ENCODE data around the gene RAB6B.

RAB6B gene

GRCh38 chr3:133776794-133777438 lies 118.8 kb downstream of the RAB6B start:
- H3K9ac ChIP-seq (ENCODE audit: low read length in 5 of 5), result no peak overlapping the region
- no peaks in the 10 kb centered on the region for H3K27me3 ChIP-seq (ENCODE audit: control insufficient read depth in 5 of 5, insufficient read depth in 4 of 5, low read length in 5 of 5)
- no peaks in the 10 kb centered on the region for H3K9me3 ChIP-seq (ENCODE audit: control insufficient read depth in 5 of 5, low read length in 5 of 5)
- H3K4me3 ChIP-seq (ENCODE audit: low read depth in 1 of 5, low read length in 5 of 5), result no peak overlapping the region
- no peaks in the 10 kb centered on the region for H3K4me1 ChIP-seq (ENCODE audit: control insufficient read depth in 5 of 5, insufficient read depth in 5 of 5, low read length in 5 of 5)
- no peak overlapping the region for H3K27ac ChIP-seq (ENCODE audit: low read depth, low read length)
- H3K36me3 ChIP-seq (ENCODE audit: control insufficient read depth in 5 of 5, insufficient read depth in 5 of 5, low read length in 5 of 5), result peaks cover 0 to 49% (median 10%) of the 10 kb centered on the region in 5 donors

DNA sequence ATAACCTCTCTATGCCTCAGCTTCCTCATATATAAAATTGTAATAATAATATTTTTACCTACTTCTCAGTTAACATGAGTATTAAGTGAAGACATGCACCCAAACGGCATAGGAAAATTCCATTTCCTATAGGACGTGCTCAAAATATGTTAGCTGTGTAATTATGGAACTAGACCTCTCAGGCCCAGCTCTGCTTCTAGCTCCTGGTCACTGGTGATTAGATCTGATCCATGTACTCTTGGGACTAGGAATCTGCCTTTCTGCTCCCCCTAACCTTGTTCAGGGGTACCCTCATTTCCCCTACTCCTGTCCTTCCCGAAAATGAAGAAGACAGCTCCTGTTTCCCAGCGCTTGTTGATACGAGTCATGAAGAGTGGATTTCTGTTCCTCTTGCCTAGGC lies 119.8 kb downstream of the RAB6B start:
- no peak overlapping the region for H3K4me3 ChIP-seq (ENCODE audit: low read depth in 1 of 5, low read length in 5 of 5)
- H3K4me1 ChIP-seq (ENCODE audit: control insufficient read depth in 5 of 5, insufficient read depth in 5 of 5, low read length in 5 of 5), result no peaks in the 10 kb centered on the region
- H3K9ac ChIP-seq (ENCODE audit: low read length in 5 of 5), result no peak overlapping the region
- no peak overlapping the region for H3K27ac ChIP-seq (ENCODE audit: low read depth, low read length)
- H3K27me3 ChIP-seq (ENCODE audit: control insufficient read depth in 5 of 5, insufficient read depth in 4 of 5, low read length in 5 of 5), result no peaks in the 10 kb centered on the region
- H3K36me3 ChIP-seq (ENCODE audit: control insufficient read depth in 5 of 5, insufficient read depth in 5 of 5, low read length in 5 of 5), result peaks cover 0 to 54% (median 13%) of the 10 kb centered on the region in 5 donors
- no peaks in the 10 kb centered on the region for H3K9me3 ChIP-seq (ENCODE audit: control insufficient read depth in 5 of 5, low read length in 5 of 5)

DNA sequence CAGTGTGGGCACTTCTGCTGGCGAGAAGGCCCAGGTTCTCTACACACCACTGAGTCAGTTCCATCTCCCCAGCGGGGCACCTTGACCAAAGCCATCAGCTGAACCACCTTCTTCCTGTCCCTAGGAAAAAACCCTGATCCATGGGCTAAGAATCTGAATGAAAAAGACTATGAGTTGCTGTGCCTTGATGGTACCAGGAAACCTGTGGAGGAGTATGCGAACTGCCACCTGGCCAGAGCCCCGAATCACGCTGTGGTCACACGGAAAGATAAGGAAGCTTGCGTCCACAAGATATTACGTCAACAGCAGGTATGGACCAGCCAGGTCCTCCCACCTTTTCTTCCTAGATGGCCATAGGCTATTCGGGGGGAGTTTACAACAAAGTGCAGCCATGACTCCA lies 120.4 kb downstream of the RAB6B start:
- Histone ChIP-seq H3K9me3 (ENCODE audit: control insufficient read depth in 5 of 5, low read length in 5 of 5) (no peaks in the 10 kb centered on the region), H3K36me3 (ENCODE audit: control insufficient read depth in 5 of 5, insufficient read depth in 5 of 5, low read length in 5 of 5) (peaks cover 0 to 59% (median 15%) of the 10 kb centered on the region in 5 donors)

More for the DNA sequence above, 120.4 kb downstream of the RAB6B start:
- Histone ChIP-seq H3K4me1 (ENCODE audit: control insufficient read depth in 5 of 5, insufficient read depth in 5 of 5, low read length in 5 of 5) (no peaks in the 10 kb centered on the region), H3K27ac (ENCODE audit: low read depth, low read length) (no peak overlapping the region), H3K27me3 (ENCODE audit: control insufficient read depth in 5 of 5, insufficient read depth in 4 of 5, low read length in 5 of 5) (no peaks in the 10 kb centered on the region), H3K4me3 (ENCODE audit: low read depth in 1 of 5, low read length in 5 of 5) (no peak overlapping the region), H3K9ac (ENCODE audit: low read length in 5 of 5) (no peak overlapping the region)
